Endothelial cell of umbilical vein (primary cell): ENCODE data around the gene ALOX5. TPM values are rescaled to one million over a fixed set of nuclear protein-coding genes. Genes with fewer than 3 reads are reported as not detected.

Experiments used
- BruUV-seq: library from RNA; stranded (reverse); fragments of 400-500 nt; replicated peaks from 2 replicates; lab custom pipeline; 2021; lab: Mats Ljungman, UMichigan
- CTCF ChIA-PET: fragments of 300-600, 350-600 bp; sonication (Branson Sonifier 250); formaldehyde crosslinking; loops from one replicate; lab custom pipeline; 2021; ENCODE audit warnings: antibody characterized with exemption, inconsistent platforms; lab: Charles Lee
- POLR2A ChIA-PET: fragments of 300-600, 350-600 bp; sonication (Branson Sonifier 250); formaldehyde crosslinking; loops from one replicate; lab custom pipeline; 2021; ENCODE audit warnings: antibody characterized with exemption, inconsistent platforms; lab: Charles Lee
- DNase-seq: peaks from one replicate; pipeline ENCODE4 v3.0.0-alpha.2; 2011; ENCODE audit warnings: low read depth, low spot score
- FAIRE-seq: peaks from 2 replicates; lab custom pipeline; 2011; peaks lifted over from hg19 to GRCh38; lab: Jason Lieb, UNC
- H2AFZ ChIP-seq: 2 replicates; pipeline ENCODE4 v1.6.0; 2012; ENCODE audit warnings: low read depth, low read length, control low read depth, inconsistent platforms
- H3K27ac ChIP-seq: 2 replicates; pipeline ENCODE4 v1.5.1; 2011; ENCODE audit warnings: low read depth, mild to moderate bottlenecking, control low read depth, low read length, moderate library complexity; ENCODE audit not compliant: insufficient read depth
- H3K27me3 ChIP-seq, 2 experiments: 2 replicates each; pipeline versions ENCODE4 v1.6.0 to v1.6.1; 2011; ENCODE audit warnings: low read length in 2 of 2, mixed read lengths in 1 of 2; ENCODE audit not compliant: control insufficient read depth in 2 of 2, insufficient read depth in 2 of 2
- H3K36me3 ChIP-seq, 2 experiments: 2 replicates in 1 of 2; 3 replicates in 1 of 2; pipeline ENCODE4 v1.5.1; 2011; ENCODE audit warnings: low read length in 2 of 2, mild to moderate bottlenecking in 1 of 2, moderate library complexity in 1 of 2; ENCODE audit not compliant: control insufficient read depth in 2 of 2, insufficient read depth in 2 of 2; ENCODE audit errors: extremely low read depth in 1 of 2
- H3K4me1 ChIP-seq: 3 replicates; pipeline ENCODE4 v1.5.1; 2011; ENCODE audit warnings: mild to moderate bottlenecking, low read length; ENCODE audit not compliant: control insufficient read depth, insufficient read depth; ENCODE audit errors: extremely low read depth
- H3K4me2 ChIP-seq: 2 replicates; pipeline ENCODE4 v1.6.1; 2011; ENCODE audit warnings: low read length, control low read depth, mixed read lengths; ENCODE audit not compliant: insufficient read depth
- H3K4me3 ChIP-seq, 3 experiments: fragments of 200-600 bp in 1 of 3; sonication (generic), shearing (Covaris generic) in 1 of 3; replicated peaks in 1 of 3; 2 replicates each; pipeline ENCODE4 v1.5.1; 2011 to 2016; ENCODE audit warnings: control low read depth in 3 of 3, low read length in 3 of 3, mild to moderate bottlenecking in 2 of 3, inconsistent platforms in 1 of 3, low read depth in 1 of 3, moderate library complexity in 1 of 3; ENCODE audit not compliant: insufficient read depth in 1 of 3
- H3K79me2 ChIP-seq: 2 replicates; pipeline ENCODE4 v1.6.0; 2012; ENCODE audit warnings: low read length, inconsistent platforms; ENCODE audit not compliant: control insufficient read depth, insufficient read depth
- H3K9ac ChIP-seq: replicated peaks from 2 replicates; pipeline ENCODE3; 2011; ENCODE audit warnings: low read length, control low read depth; ENCODE audit not compliant: insufficient read depth; ENCODE audit errors: extremely low read depth
- H3K9me1 ChIP-seq: replicated peaks from 3 replicates; pipeline ENCODE4 v1.6.0; 2011; ENCODE audit warnings: mild to moderate bottlenecking, low read length; ENCODE audit not compliant: control insufficient read depth, insufficient read depth; ENCODE audit errors: extremely low read depth
- H3K9me3 ChIP-seq: replicated peaks from 2 replicates; pipeline ENCODE4 v1.5.1; 2012; ENCODE audit warnings: low read length, inconsistent platforms; ENCODE audit not compliant: control insufficient read depth, insufficient read depth
- H4K20me1 ChIP-seq: replicated peaks from 2 replicates; pipeline ENCODE3; 2011; ENCODE audit warnings: mild to moderate bottlenecking, low read length; ENCODE audit not compliant: control insufficient read depth, insufficient read depth; ENCODE audit errors: extremely low read depth
- CTCF ChIP-seq, 2 donors: IDR thresholded peaks; 1 replicate in 1 of 2; 2 replicates in 1 of 2; pipeline ENCODE4 v1.5.1; 2011; ENCODE audit warnings: low read length in 2 of 2, mild to moderate bottlenecking in 2 of 2, moderate library complexity in 2 of 2, control low read depth in 1 of 2, inconsistent platforms in 1 of 2, low read depth in 1 of 2; ENCODE audit not compliant: insufficient read depth in 1 of 2; ENCODE audit errors: extremely low read depth in 1 of 2
- EZH2 ChIP-seq: IDR thresholded peaks from 2 replicates; pipeline ENCODE4 v1.6.1; 2012; ENCODE audit warnings: borderline replicate concordance, low read depth, mild to moderate bottlenecking, moderate library complexity, low read length, inconsistent platforms; ENCODE audit not compliant: severe bottlenecking
- FOS ChIP-seq: IDR thresholded peaks from 2 replicates; pipeline ENCODE4 v1.6.1; 2011; ENCODE audit warnings: mild to moderate bottlenecking, low read length, moderate library complexity, borderline replicate concordance; ENCODE audit not compliant: insufficient read depth
- GATA2 ChIP-seq: IDR thresholded peaks from 2 replicates; pipeline ENCODE4 v1.7.0; 2011; ENCODE audit warnings: low read depth, mild to moderate bottlenecking, moderate library complexity, mixed read lengths, low read length; ENCODE audit not compliant: insufficient read length, insufficient read depth
- JUN ChIP-seq: IDR thresholded peaks from 2 replicates; pipeline ENCODE4 v1.6.1; 2011; ENCODE audit warnings: borderline replicate concordance, low read depth; ENCODE audit not compliant: insufficient read length, insufficient read depth
- MAX ChIP-seq: IDR thresholded peaks from 2 replicates; pipeline ENCODE4 v1.6.1; 2011; ENCODE audit not compliant: insufficient read depth, insufficient read length
- MYC ChIP-seq: IDR thresholded peaks from one replicate; pipeline ENCODE4 v1.6.1; 2011; ENCODE audit warnings: mild to moderate bottlenecking, low read depth, low read length
- POLR2A ChIP-seq: IDR thresholded peaks from 2 replicates; pipeline ENCODE4 v1.6.1; 2012; ENCODE audit warnings: low read depth, mild to moderate bottlenecking, control low read depth, low read length
- POLR2AphosphoS5 ChIP-seq: IDR thresholded peaks from 2 replicates; pipeline ENCODE4 v1.6.1; 2012; ENCODE audit warnings: low read depth, mild to moderate bottlenecking, control low read depth, low read length, moderate library complexity; ENCODE audit not compliant: insufficient read depth
- dilution Hi-C: fragments of 300-500 bp; cut with MboI; formaldehyde crosslinking; loops from one replicate; pipeline ENCODE4 v1.15.0; 2019; ENCODE audit warnings: low sequenced_read_pairs; ENCODE audit not compliant: extremely low pct_ligation_motif_present
- intact Hi-C: fragments of 100-400 bp; cut with micrococcal nuclease; formaldehyde crosslinking; loops from one replicate; pipeline ENCODE4 v1.10.0; 2022
- polyA plus RNA-seq, 4 experiments: library from polyadenylated mRNA; depleted of rRNA in 3 of 4; stranded (reverse) in 3 of 4; unstranded in 1 of 4; fragments of >200 nt; gene quantifications; 2 replicates each; pipeline versions ENCODE4 v1.2.1 to v1.2.3, GENCODE V29; 2011 to 2012; ENCODE audit warnings: missing spikeins in 1 of 4
- total RNA-seq: library from RNA; stranded (reverse); gene quantifications from 2 replicates; pipeline ENCODE4 v1.2.3, GENCODE V29; 2021

Gene ALOX5
- total and polyA plus RNA-seq, 2 donors (not counting 3 experiments of a cell fraction or from before 2014, with no cell fraction given) = 0.04 TPM; not detected in 1

DNA sequence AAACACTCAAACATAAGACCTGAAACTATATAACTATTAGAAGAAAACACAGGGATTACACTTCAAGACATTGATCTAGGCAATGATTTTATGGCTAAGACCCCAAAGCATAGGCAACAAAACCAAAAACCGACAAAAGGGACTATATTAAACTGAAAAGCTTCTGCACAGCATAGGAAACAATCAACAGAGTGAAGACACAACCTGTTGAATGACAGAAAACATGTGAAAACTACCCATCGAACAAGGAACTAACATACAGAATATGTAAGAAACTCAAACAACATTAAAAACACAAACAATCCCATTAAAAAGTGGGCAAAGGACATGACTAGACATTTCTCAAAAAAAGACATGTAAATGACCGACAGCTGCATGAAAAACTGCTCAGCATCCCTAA is 109.0 kb downstream of the ALOX5 start:
- Histone ChIP-seq H3K4me2 (no peak overlapping the region), H3K4me3 (no peak overlapping the region), H3K9ac (no peak overlapping the region), H3K9me3 (no peaks in the 10 kb centered on the region), H2AFZ (no peak overlapping the region), H3K27me3 (no peaks in the 10 kb centered on the region), H3K27ac (no peak overlapping the region), H4K20me1 (no peaks in the 10 kb centered on the region), H3K36me3 (peaks cover 0 to 3% of the 10 kb centered on the region in 2 experiments), H3K4me1 (no peaks in the 10 kb centered on the region), H3K79me2 (no peaks in the 10 kb centered on the region), H3K9me1 (no peaks in the 10 kb centered on the region)
- POLR2A ChIA-PET = no interaction called here
- CTCF ChIA-PET = no interaction called here
- DNase-seq (no peak), FAIRE-seq (no peak)
- TF ChIP-seq MYC = no peak
- no peak for TF ChIP-seq MAX
- TF ChIP-seq JUN = no peak
- TF ChIP-seq EZH2 = no peak
- TF ChIP-seq GATA2 = no peak
- no peak for TF ChIP-seq FOS
- TF ChIP-seq POLR2A = no peak
- no peak for TF ChIP-seq POLR2AphosphoS5
- no peak for TF ChIP-seq CTCF (IDR thresholded peaks at IDR 0.05; ENCODE audit: extremely low read depth in 1 of 2, insufficient read depth in 1 of 2, low read depth in 1 of 2, low read length in 2 of 2)
- no TSS peak for BruUV-seq
- dilution Hi-C loops = no loop called here
- intact Hi-C loops = loop anchor here (5.0 kb wide), 1 partner anchor 809 kb away; no protein-coding TSS in a partner anchor
